AG09309 (cell line): ENCODE data around the gene VPS13D.

Source experiments
- DNase-seq: peaks from one replicate; pipeline ENCODE4 v3.0.0-alpha.2; 2010; ENCODE audit warnings: low read depth
- H3K4me3 ChIP-seq: 2 replicates; pipeline ENCODE4 v1.5.1; 2011; ENCODE audit warnings: mild to moderate bottlenecking, low read depth, low read length, moderate library complexity; ENCODE audit not compliant: control insufficient read depth
- CTCF ChIP-seq: IDR thresholded peaks from 2 replicates; pipeline ENCODE4 v1.5.1; 2011; ENCODE audit warnings: mild to moderate bottlenecking, low read depth, low read length, inconsistent platforms; ENCODE audit not compliant: insufficient read depth, control insufficient read depth; ENCODE audit errors: missing control alignments

Gene VPS13D

DNA sequence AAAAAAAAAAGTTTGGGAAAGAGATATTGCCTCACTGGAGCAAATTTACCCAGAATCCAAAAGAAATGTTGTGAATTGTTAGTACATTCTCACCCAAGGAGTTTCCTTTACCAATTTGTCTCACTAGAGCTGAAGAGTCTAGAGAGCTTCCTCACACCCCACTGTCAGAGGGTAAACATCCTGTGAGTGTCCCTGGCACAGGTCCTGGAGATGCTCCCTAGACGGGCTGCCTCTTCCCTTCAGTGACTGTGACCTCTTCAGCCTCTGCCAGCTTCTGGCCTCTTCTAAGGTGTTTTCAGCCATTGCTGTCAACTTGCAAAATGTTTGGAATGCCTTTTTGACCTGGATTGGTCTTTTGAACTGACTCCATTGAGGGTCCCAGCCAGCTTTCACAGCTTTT is 228.7 kb downstream of the VPS13D start:
- H3K4me3 ChIP-seq, result no peak overlapping the region
- no peak for TF ChIP-seq CTCF
- no peak for DNase-seq

DNA sequence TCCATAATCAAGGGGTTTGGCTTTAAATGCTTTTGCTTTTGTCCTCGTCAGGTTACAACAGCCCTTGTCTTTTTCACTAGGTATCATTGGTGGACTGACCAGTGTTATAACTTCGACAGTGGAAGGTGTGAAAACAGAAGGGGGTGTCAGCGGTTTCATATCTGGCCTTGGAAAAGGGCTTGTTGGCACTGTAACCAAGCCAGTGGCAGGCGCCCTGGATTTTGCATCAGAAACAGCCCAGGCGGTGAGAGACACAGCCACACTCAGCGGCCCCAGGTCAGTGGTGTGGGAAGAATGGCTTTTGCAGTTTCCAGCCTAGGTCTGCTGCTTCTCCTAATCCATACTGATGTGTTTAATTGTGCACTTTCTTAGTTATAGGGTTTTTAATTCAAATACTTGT is 230.3 kb downstream of the VPS13D start:
- no peak for DNase-seq
- no peak overlapping the region for H3K4me3 ChIP-seq
- TF ChIP-seq CTCF, result no peak

GRCh38 chr1:12460911-12461621 is 231.2 kb downstream of the VPS13D start:
- no peak for DNase-seq
- no peak for TF ChIP-seq CTCF
- H3K4me3 ChIP-seq, result no peak overlapping the region

DNA sequence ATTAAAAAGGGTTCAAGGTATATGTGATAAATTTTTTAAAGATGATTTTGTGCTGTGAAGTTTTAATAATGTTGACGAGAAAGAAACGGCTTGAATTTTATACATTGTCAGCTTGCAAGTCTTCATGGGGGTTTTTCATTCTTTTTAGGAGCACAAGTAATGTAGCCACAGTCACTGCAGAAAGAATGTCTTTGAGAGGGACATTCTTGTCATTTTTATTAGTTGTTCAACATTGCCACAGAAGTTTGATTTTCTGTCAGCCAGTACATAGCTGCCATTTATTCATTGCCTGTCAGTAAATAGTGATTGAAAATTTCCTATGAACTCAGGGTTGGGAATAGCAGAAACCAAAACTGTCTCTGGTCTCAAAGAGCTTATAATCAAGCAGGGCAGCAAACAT is 231.9 kb downstream of the VPS13D start:
- DNase-seq, result no peak
- TF ChIP-seq CTCF, result no peak
- H3K4me3 ChIP-seq, result no peak overlapping the region

DNA sequence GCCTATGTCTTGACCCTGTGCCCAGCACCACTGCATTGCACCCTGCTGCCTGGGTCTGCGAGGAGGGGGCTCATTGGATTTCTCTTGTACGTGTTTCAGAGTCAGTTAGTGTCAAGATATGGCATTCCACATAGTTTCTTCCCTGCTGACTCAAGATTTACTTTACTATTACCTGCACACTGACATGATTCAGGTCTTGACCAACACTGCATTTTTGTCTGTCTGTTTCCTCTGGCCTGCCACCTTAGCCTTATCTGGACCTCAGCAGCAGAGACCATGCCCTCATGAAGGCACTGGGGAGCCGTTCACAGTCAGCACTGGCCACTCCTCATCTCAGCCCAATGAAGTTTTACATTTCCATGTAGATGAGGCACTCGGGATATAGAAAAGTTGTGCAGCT is 232.8 kb downstream of the VPS13D start:
- no peak overlapping the region for H3K4me3 ChIP-seq
- no peak for DNase-seq
- TF ChIP-seq CTCF, result no peak

DNA sequence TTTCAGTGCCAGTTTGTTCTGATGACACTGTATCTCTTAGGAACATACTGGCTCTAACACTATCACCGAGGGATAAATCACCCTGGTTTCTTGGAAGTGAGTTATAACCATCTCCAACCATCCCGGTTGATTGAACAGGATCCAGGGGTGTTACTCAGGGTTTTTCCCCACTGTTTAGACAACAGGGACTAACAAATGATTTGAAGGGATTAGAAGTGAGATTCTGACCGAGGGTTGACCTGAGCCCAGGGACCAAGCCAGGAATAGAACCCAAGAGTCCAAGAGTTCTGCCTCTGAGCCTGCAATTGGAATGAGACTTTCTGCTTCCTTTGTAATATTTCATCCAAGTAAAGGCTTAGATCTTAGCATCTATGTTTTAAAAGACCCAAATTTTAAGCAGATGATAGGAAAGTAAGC is 234.2 kb downstream of the VPS13D start:
- H3K4me3 ChIP-seq, result no peak overlapping the region
- no peak for TF ChIP-seq CTCF
- DNase-seq, result no peak
